Loucy (cell line): ENCODE results near the gene FLT4.

Experiments used
- EZH2phosphoT487 ChIP-seq: fragments of 200-600 bp; IDR thresholded peaks from 2 replicates; pipeline ENCODE4 v1.6.1; 2018; ENCODE audit warnings: antibody characterized with exemption, mild to moderate bottlenecking, moderate library complexity, borderline replicate concordance
- TF ChIP-seq, protein P1 (sequence below): fragments of 200-600 bp; sonication (generic); conservative IDR thresholded peaks from 2 replicates; pipeline ENCODE4 v1.5.1; 2014; ENCODE audit warnings: mild to moderate bottlenecking, antibody characterized with exemption, low read length

DNA sequence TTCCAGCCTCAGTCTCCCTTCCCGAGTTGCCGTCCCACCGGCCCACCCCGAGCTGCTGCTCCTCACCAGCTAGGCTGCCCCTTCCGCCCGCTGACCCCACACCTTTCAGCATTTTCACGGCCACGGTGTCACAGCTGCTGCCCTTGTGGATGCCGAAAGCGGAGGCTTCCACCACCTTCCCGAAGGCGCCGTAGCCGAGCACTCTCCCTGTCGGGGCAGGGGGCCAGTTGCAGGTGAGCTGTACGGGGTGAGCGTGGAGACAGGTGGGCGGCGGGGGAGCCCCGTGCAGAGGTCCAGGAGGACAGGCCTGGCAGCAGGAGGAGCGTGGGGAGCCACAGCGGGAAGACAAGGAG is 29.9 kb downstream of the FLT4 start:
- TF ChIP-seq, protein P1, sequence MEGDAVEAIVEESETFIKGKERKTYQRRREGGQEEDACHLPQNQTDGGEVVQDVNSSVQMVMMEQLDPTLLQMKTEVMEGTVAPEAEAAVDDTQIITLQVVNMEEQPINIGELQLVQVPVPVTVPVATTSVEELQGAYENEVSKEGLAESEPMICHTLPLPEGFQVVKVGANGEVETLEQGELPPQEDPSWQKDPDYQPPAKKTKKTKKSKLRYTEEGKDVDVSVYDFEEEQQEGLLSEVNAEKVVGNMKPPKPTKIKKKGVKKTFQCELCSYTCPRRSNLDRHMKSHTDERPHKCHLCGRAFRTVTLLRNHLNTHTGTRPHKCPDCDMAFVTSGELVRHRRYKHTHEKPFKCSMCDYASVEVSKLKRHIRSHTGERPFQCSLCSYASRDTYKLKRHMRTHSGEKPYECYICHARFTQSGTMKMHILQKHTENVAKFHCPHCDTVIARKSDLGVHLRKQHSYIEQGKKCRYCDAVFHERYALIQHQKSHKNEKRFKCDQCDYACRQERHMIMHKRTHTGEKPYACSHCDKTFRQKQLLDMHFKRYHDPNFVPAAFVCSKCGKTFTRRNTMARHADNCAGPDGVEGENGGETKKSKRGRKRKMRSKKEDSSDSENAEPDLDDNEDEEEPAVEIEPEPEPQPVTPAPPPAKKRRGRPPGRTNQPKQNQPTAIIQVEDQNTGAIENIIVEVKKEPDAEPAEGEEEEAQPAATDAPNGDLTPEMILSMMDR = no peak
- no peak for TF ChIP-seq EZH2phosphoT487
